K562 (cell line): ENCODE results near the gene RPP25. TPM values are rescaled to one million over a fixed set of nuclear protein-coding genes. Genes with fewer than 3 reads are reported as not detected.

Source experiments
- ATAC-seq: fragments of 200-7000 bp; cut with Tn5 transposase; 3 replicates; pipeline ENCODE4 v1.9.1; 2020; ENCODE audit warnings: moderate library complexity
- BruUV-seq: library from RNA; stranded (reverse); fragments of 400-500 nt; replicated peaks from 2 replicates; lab custom pipeline; 2021; lab: Mats Ljungman, UMichigan
- CTCF ChIA-PET: fragments of 300-600 bp; formaldehyde crosslinking; extraction: SDS; loops from one replicate; lab custom pipeline; 2021; ENCODE audit warnings: low intra/inter-chr PET ratio; lab: Yijun Ruan, JAX
- POLR2A ChIA-PET: fragments of 300-600, 350-650 bp; sonication (Branson Sonifier 250); formaldehyde crosslinking; extraction: SDS; loops from one replicate; lab custom pipeline; 2021; ENCODE audit warnings: antibody characterized with exemption, inconsistent platforms; lab: Yijun Ruan, JAX
- DNase-seq, 4 experiments: peaks; one replicate each; pipeline versions ENCODE4 v3.0.0 to v3.0.0-alpha.2; 2011 to 2018; ENCODE audit warnings: low spot score in 3 of 4, mixed read lengths in 3 of 4; ENCODE audit errors: extremely low read depth in 1 of 4
- FAIRE-seq: peaks from 2 replicates; lab custom pipeline; 2011; peaks lifted over from hg19 to GRCh38; lab: Jason Lieb, UNC
- H2AFZ ChIP-seq: 2 replicates; pipeline ENCODE4 v1.6.0; 2011; ENCODE audit warnings: low read depth, low read length, control low read depth, inconsistent platforms
- H3K27ac ChIP-seq: fragments of 200-600 bp; 3 replicates; pipeline ENCODE4 v1.8.0; 2011; ENCODE audit warnings: low read depth, mild to moderate bottlenecking, control low read depth, inconsistent platforms, low read length, moderate library complexity, mixed read lengths; ENCODE audit errors: extremely low read depth
- H3K27me3 ChIP-seq, 2 experiments: fragments of 300-600 bp in 1 of 2; 2 replicates in 1 of 2; 3 replicates in 1 of 2; pipeline versions ENCODE4 v1.6.0 to v1.8.0; 2011; ENCODE audit warnings: inconsistent platforms in 2 of 2, low read length in 2 of 2, mild to moderate bottlenecking in 1 of 2, mixed read lengths in 1 of 2, moderate library complexity in 1 of 2; ENCODE audit not compliant: control insufficient read depth in 2 of 2, insufficient read depth in 2 of 2
- H3K36me3 ChIP-seq: fragments of 300-600 bp; 3 replicates; pipeline ENCODE4 v1.8.0; 2011; ENCODE audit warnings: mild to moderate bottlenecking, low read length, inconsistent platforms; ENCODE audit not compliant: control insufficient read depth, insufficient read depth
- H3K4me1 ChIP-seq, 2 experiments: fragments of 200-600 bp in 1 of 2; replicated peaks in 1 of 2; 2 replicates in 1 of 2; 3 replicates in 1 of 2; pipeline versions ENCODE4 v1.5.1 to v1.8.0; 2011; ENCODE audit warnings: inconsistent platforms in 2 of 2, low read length in 2 of 2, mild to moderate bottlenecking in 1 of 2, mixed read lengths in 1 of 2, moderate library complexity in 1 of 2; ENCODE audit not compliant: control insufficient read depth in 2 of 2, insufficient read depth in 2 of 2
- H3K4me2 ChIP-seq: 2 replicates; pipeline ENCODE4 v1.6.1; 2011; ENCODE audit warnings: low read length, control low read depth, inconsistent platforms, mixed read lengths; ENCODE audit not compliant: insufficient read depth
- H3K4me3 ChIP-seq: fragments of 200-600 bp; sonication (generic), shearing (Covaris generic); 2 replicates; pipeline ENCODE4 v1.5.1; 2016; ENCODE audit warnings: control low read depth, inconsistent platforms
- H3K79me2 ChIP-seq: fragments of 200-600 bp; 3 replicates; pipeline ENCODE4 v1.8.0; 2011; ENCODE audit warnings: low read length, inconsistent platforms; ENCODE audit not compliant: control insufficient read depth, insufficient read depth
- H3K9ac ChIP-seq, 2 experiments: 2 replicates each; pipeline versions ENCODE4 v1.6.0 to v1.6.1; 2011; ENCODE audit warnings: low read depth in 2 of 2, low read length in 2 of 2, control low read depth in 1 of 2, inconsistent platforms in 1 of 2, mild to moderate bottlenecking in 1 of 2, mixed read lengths in 1 of 2; ENCODE audit not compliant: insufficient read depth in 1 of 2
- H3K9me1 ChIP-seq: one replicate; pipeline ENCODE4 v1.6.0; 2011; ENCODE audit warnings: inconsistent platforms, mild to moderate bottlenecking, low read length, moderate library complexity; ENCODE audit not compliant: control insufficient read depth, insufficient read depth
- H3K9me3 ChIP-seq: replicated peaks from 2 replicates; pipeline ENCODE4 v1.5.1; 2011; ENCODE audit warnings: low read depth, low read length, inconsistent platforms; ENCODE audit not compliant: control insufficient read depth, insufficient read depth
- H4K20me1 ChIP-seq: replicated peaks from 2 replicates; pipeline ENCODE4 v1.6.1; 2011; ENCODE audit warnings: low read length, inconsistent platforms, mixed read lengths; ENCODE audit not compliant: control insufficient read depth, insufficient read depth
- BRF2 ChIP-seq: IDR thresholded peaks from 3 replicates; pipeline ENCODE4 v1.6.1; 2011; ENCODE audit warnings: borderline replicate concordance, mild to moderate bottlenecking; ENCODE audit not compliant: insufficient read length, insufficient read depth
- FOXA3 ChIP-seq, 2 experiments: fragments of 450-650 bp in 1 of 2; sonication (generic) in 1 of 2; formaldehyde crosslinking; IDR thresholded peaks in 1 of 2; conservative IDR thresholded peaks in 1 of 2; 2 replicates each; pipeline versions ENCODE4 v1.4.0 to v1.8.0; 2020 to 2022; ENCODE audit warnings: mild to moderate bottlenecking in 2 of 2, missing genetic modification reagents in 1 of 2
- GTF2F1 ChIP-seq: IDR thresholded peaks from 2 replicates; pipeline ENCODE4 v1.6.1; 2011; ENCODE audit warnings: low read depth, low read length, improper control_type of control experiment
- HDGF ChIP-seq: fragments of 450-650 bp; IDR thresholded peaks from 2 replicates; pipeline ENCODE4 v1.6.1; 2016
- SRSF1 ChIP-seq: fragments of 200-400 bp; formaldehyde crosslinking; IDR thresholded peaks from 2 replicates; pipeline ENCODE4 v1.6.1; 2017; ENCODE audit warnings: mild to moderate bottlenecking, low read depth, low read length, moderate library complexity
- ZNF384 ChIP-seq: IDR thresholded peaks from 2 replicates; pipeline ENCODE4 v1.6.1; 2012; ENCODE audit warnings: low read depth, low read length, improper control_type of control experiment
- ZNF436 ChIP-seq: fragments of 250-450, 450-650 bp; sonication (Bioruptor Pico); formaldehyde crosslinking; IDR thresholded peaks from 2 replicates; pipeline ENCODE4 v1.7.0; 2020; ENCODE audit warnings: mild to moderate bottlenecking
- ZNF699 ChIP-seq: fragments of 250-450 bp; sonication (Bioruptor Pico); IDR thresholded peaks from 2 replicates; pipeline ENCODE4 v1.8.0; 2021; ENCODE audit warnings: mild to moderate bottlenecking, moderate library complexity; ENCODE audit not compliant: insufficient replicate concordance
- ZNF717 ChIP-seq: fragments of 250-450 bp; sonication (Bioruptor Pico); IDR thresholded peaks from 2 replicates; pipeline ENCODE4 v1.5.0; 2021
- WGBS: fragments of 100-300 bp; shearing (Covaris generic); methylation state at CpG from one replicate; pipeline ENCODE4 v1.1.6; 2016; ENCODE audit warnings: low coverage, mixed read lengths; ENCODE audit not compliant: insufficient coverage; ENCODE audit errors: missing lambda C conversion rate; 5-methylcytosine and 5-hydroxymethylcytosine counted together
- in situ Hi-C: fragments of 300-500 bp; cut with MboI; formaldehyde crosslinking; loops from 4 replicates; pipeline ENCODE4 v1.15.0; 2018; ENCODE audit warnings: inconsistent platforms, mixed read lengths
- intact Hi-C: fragments of 100-400 bp; cut with micrococcal nuclease; formaldehyde crosslinking; loops from 2 replicates; pipeline ENCODE4 v1.14.2; 2022
- polyA plus RNA-seq, 8 experiments: library from polyadenylated mRNA; depleted of rRNA in 4 of 8; stranded (reverse) in 5 of 8; unstranded in 3 of 8; fragments of >200 nt; fragmentation: Nextera tagmentation in 2 of 8; fragmentation: Illumina TruSeq in 1 of 8; extraction: Ambion mirVana in 2 of 8; extraction: Trizol in 1 of 8; gene quantifications; 2 replicates each; pipeline versions ENCODE4 v1.2.1 to v1.2.3, GENCODE V29; 2011 to 2014; ENCODE audit warnings: inconsistent platforms in 1 of 8, missing spikeins in 1 of 8
- total RNA-seq, 7 experiments: library from RNA; depleted of rRNA in 6 of 7; stranded (reverse); fragments of >200 nt in 6 of 7; fragmentation: Illumina TruSeq in 2 of 7; extraction: Trizol in 2 of 7; gene quantifications; 2 replicates each; pipeline versions ENCODE4 v1.2.1 to v1.2.3, GENCODE V29; 2011 to 2021; ENCODE audit warnings: low replicate concordance in 1 of 7
- TF ChIP-seq, protein P1 (sequence below): fragments of 250-450 bp; sonication (Bioruptor Pico); IDR thresholded peaks from 2 replicates; pipeline ENCODE4 v1.4.0; 2020; ENCODE audit warnings: mild to moderate bottlenecking, moderate library complexity, borderline replicate concordance

The RPP25 gene
- total and polyA plus RNA-seq, 9 of the 15 experiments (the other 6 are each of a cell fraction or from before 2014, with no cell fraction given) = 1.1 to 12.3 (median 5.6) TPM

GRCh38 chr15:74960286-74960685, 3.7 kb upstream of the RPP25 start:
- no peaks in the 10 kb centered on the region for H3K9me3 ChIP-seq
- H3K4me1 ChIP-seq = peaks cover 18 to 38% of the 10 kb centered on the region in 2 experiments
- in situ Hi-C loops = no loop called here
- no peak overlapping the region for H3K27ac ChIP-seq
- ATAC-seq (no peak), FAIRE-seq (no peak), DNase-seq (no peak)
- 0% methylated on average over 1 of the region's 1 CpG for WGBS
- H2AFZ ChIP-seq = no peak overlapping the region
- H3K4me2 ChIP-seq = no peak overlapping the region
- peaks cover 7% of the 10 kb centered on the region; the same call in 1 of the 3 replicates for H3K79me2 ChIP-seq
- no peak overlapping the region for H3K9ac ChIP-seq
- H4K20me1 ChIP-seq = peaks cover 13% of the 10 kb centered on the region
- ChIA-PET CTCF (no interaction called here), POLR2A (interaction anchor here (0.8 to 1.4 kb wide), 3 partner anchors 12 to 187 kb away, joined by 3 to 5 read pairs (median 3); no protein-coding TSS in a partner anchor)
- BruUV-seq = no TSS peak
- intact Hi-C loops = no loop called here
- no peak overlapping the region for H3K4me3 ChIP-seq
- peaks cover 34 to 53% of the 10 kb centered on the region in 2 experiments for H3K27me3 ChIP-seq
- H3K36me3 ChIP-seq = no peaks in the 10 kb centered on the region
- H3K9me1 ChIP-seq = no peaks in the 10 kb centered on the region
- TF ChIP-seq ZNF717 (no peak), BRF2 (no peak), ZNF699 (CRISPR knock-in tag) (no peak), FOXA3 (CRISPR knock-in tag; conservative IDR thresholded peaks at IDR 0.05 in 1 of 2, IDR thresholded peaks at IDR 0.05 in 1 of 2) (no peak), ZNF384 (no peak), HDGF (no peak), ZNF436 (CRISPR knock-in tag) (no peak), GTF2F1 (no peak), SRSF1 (no peak)
- TF ChIP-seq, protein P1, sequence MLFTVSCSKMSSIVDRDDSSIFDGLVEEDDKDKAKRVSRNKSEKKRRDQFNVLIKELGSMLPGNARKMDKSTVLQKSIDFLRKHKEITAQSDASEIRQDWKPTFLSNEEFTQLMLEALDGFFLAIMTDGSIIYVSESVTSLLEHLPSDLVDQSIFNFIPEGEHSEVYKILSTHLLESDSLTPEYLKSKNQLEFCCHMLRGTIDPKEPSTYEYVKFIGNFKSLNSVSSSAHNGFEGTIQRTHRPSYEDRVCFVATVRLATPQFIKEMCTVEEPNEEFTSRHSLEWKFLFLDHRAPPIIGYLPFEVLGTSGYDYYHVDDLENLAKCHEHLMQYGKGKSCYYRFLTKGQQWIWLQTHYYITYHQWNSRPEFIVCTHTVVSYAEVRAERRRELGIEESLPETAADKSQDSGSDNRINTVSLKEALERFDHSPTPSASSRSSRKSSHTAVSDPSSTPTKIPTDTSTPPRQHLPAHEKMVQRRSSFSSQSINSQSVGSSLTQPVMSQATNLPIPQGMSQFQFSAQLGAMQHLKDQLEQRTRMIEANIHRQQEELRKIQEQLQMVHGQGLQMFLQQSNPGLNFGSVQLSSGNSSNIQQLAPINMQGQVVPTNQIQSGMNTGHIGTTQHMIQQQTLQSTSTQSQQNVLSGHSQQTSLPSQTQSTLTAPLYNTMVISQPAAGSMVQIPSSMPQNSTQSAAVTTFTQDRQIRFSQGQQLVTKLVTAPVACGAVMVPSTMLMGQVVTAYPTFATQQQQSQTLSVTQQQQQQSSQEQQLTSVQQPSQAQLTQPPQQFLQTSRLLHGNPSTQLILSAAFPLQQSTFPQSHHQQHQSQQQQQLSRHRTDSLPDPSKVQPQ (CRISPR knock-in tag) = no peak
